ENCODE data around the gene ZNF679.

- TF ChIP-seq, protein P1, sequence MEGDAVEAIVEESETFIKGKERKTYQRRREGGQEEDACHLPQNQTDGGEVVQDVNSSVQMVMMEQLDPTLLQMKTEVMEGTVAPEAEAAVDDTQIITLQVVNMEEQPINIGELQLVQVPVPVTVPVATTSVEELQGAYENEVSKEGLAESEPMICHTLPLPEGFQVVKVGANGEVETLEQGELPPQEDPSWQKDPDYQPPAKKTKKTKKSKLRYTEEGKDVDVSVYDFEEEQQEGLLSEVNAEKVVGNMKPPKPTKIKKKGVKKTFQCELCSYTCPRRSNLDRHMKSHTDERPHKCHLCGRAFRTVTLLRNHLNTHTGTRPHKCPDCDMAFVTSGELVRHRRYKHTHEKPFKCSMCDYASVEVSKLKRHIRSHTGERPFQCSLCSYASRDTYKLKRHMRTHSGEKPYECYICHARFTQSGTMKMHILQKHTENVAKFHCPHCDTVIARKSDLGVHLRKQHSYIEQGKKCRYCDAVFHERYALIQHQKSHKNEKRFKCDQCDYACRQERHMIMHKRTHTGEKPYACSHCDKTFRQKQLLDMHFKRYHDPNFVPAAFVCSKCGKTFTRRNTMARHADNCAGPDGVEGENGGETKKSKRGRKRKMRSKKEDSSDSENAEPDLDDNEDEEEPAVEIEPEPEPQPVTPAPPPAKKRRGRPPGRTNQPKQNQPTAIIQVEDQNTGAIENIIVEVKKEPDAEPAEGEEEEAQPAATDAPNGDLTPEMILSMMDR (IDR thresholded peaks at IDR 0.05), result no peak
- TF ChIP-seq EP300 (IDR thresholded peaks at IDR 0.05), result no peak
- no peak for TF ChIP-seq POLR2A (IDR thresholded peaks at IDR 0.05)
These were observed 86.3 kb downstream of the ZNF679 start for GRCh38 chr7:64314566-64314965.
